Measurements from ENCODE around the gene SAPCD1.

The SAPCD1 gene

GRCh38 chr6:31758281-31758680, 4.2 kb upstream of the SAPCD1 start:
- DNase-seq: no peak

GRCh38 chr6:31760790-31761189, 1.7 kb upstream of the SAPCD1 start:
- no peak for DNase-seq

DNA sequence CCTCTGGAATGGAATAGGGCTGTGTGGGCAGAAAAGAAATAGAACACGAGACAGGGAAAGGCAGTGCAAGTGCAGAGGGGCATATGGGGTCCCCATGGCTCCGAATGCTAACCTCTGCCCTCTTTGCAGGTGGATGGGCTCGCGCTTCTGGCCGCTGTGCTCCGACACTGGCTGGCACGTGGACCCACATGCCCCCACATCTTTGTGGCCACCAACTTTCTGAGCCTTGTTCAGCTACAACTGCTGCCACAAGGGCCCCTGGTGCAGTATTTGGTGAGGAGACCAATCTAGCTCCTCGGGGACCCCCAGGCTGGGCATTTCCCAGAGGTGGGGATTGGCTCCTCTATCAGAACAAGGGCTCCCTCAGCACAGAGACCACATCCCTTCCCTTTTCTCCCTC, 1.1 kb upstream of the SAPCD1 start:
- no peak for DNase-seq

DNA sequence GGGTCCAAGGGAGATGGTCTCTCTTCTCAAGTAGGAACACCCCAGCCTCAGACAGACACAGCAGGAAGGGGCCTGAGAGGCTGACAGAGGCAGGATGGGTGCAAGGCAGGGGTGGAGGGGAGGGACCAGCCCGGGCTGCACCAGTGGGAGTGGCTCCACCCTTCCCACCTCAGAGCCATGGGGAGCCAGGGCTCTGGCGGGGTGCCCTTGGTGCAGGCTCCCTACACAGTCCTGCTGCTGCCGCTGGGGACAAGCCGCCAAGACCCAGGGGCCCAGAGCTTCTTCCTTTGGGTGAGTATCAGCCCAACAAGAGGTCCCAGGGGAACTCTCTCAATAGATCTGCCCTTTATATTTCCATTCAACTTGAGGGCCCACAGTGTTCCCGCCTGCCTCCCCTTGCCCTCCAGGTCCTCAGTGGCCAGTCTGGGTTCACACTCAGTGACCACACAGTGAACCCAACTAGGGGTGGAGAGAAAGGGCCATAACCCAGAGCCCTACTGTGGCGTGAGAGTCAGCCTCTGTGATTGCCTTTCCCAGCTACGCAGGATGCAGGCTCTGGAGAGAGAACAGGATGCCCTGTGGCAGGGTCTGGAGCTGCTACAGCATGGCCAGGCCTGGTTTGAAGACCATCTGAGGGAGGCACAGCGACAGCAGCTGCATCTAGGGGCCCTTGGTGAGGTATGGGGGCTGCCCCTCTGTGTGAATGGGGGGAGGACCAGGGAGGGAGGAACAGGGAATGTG, 592 bp downstream of the SAPCD1 start:
- DNase-seq: no peak

DNA sequence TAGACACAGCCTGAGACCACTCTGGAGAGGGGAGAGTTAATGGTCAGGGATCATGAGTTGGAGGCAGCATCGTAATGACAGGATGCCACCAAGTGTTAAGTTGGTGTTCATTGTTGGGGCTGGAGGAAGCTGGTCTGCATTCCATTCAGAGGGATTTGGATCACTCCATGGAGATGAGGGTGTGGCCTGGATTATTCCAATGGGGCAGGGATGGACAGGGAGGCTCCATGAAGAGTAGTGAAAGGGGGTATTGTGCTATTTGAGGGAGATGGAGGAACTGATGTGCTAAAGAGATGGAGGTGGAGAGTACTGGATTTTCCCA, 1.1 kb downstream of the SAPCD1 start:
- no peak for DNase-seq

DNA sequence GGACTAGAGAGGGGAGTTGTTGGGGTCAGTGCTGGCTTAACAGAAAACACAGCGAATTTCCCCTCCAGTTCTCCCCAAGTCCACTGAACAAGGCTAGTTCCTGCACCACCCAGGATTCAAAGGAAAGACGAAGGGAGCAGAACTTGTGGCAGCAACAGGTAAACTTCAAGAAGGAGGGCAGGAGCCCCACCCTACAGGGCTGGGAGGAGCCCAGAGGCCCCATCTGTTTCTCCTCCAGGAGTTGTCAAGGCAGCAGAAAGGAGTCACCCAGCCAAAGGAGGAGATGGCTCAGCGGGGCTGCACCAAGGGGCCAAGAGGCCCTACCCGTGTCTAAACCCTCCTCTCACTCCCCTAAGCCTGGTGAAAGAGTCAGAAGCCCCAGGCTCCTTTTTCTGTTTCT, 1.7 kb downstream of the SAPCD1 start:
- DNase-seq: no peak

- DNase-seq: no peak
Measured at GRCh38 chr6:31765559-31765909, 3.1 kb downstream of the SAPCD1 start.

DNA sequence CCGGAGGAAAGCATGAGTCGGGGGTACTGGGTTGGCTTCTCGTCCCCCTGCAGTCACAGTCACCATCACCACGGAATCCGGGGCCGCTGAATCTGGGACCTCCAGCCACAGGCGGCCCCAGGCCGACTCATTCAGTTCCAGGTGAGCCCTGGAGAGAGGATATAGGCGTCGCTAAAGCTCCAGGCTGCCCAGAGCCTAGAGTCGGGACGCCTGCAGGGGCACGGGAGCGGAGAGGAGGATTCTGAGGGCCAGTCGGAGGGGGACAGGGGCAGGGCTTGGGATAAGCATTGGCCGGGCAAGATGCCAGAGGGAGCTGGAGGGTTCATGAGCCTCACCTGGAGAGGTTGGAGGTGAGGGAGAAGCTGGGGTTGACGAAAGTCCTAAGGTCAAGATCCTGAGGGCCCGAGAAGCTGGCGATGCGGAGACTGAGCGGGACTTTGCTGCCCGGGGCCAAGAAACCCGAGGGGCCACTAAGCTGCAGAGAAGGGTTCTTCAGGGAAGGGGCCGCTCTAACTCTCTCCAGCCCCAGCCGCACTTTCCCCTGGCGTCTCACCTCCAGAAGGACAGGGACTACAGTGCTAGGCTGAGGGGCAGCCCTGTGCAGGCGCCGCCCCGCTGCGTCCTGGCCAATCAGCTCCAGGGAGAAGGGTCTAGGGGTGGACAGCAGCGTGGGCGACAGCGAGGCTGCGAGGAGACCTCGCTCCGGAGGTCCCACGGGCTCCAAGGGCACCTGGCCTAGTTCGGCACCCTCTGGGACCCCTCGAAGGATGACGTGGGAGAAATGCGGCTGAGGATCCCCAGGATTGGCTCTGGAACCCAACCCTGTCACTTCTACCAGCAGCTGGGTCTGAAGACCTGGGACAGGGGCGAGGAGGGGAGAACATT, 3.7 kb downstream of the SAPCD1 start:
- no peak for DNase-seq

DNA sequence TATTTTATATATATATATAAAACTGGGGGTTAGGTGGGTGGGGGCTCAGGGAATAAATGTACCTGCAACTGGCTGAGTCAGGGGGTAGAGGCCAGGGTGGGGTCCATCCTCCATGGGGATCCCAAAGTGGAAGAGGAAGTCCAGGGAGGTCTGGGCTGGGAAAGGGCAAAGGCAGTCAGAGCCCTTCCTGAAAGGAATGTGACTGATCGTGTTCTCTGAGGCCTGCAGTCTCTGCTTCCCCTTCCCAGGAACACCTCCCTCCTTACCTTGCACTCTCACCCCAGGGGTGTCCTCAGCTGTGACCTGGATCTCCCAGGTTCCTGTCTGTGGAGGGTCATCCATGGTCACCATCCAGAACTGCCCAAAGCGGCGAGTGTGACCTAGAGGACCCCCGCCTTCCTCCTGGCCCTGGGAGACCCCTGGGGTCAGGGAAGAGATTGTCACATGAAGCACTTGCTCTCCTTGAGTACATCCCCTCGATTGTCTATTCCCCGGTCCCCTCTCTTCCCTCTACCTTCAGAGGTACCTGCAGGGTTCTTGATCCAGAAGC, 4.7 kb downstream of the SAPCD1 start:
- no peak for DNase-seq

GRCh38 chr6:31768363-31769257, 6.2 kb downstream of the SAPCD1 start:
- no peak for DNase-seq

DNA sequence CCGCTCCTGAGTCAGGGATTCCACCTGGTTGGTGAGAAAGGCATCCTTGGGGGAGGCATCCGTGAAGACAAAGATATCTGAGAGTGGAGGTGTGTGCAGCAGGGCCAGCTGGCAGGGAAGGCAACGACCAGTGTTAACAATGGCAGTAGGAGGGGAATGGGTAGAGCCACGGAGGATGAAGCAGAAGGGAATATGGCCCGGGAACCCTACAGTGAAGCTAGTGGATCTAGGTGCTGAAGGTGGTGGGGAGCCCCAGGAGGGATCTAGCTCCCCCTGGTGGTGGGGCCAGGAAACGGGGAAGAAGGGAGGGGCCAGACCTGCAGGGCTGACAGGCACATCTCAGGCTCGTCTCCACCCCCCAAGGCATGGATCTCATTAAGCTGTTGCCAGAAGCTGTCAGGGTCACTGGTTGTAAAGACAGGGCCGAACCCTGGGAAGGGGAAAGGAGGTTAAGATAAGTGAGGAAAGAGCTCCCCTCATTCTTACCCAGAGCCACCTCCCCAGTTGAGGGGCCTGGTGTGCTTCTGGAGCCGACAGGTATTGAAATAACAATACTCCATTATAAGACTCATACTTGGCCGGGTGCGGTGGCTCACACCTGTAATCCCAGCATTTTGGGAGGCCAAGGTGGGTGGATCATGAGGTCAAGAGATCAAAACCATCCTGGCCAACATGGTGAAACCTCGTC, 7.4 kb downstream of the SAPCD1 start:
- peak; percentile 63 for DNase-seq

- DNase-seq: no peak
Measured at GRCh38 chr6:31770860-31771259, 8.4 kb downstream of the SAPCD1 start.

DNA sequence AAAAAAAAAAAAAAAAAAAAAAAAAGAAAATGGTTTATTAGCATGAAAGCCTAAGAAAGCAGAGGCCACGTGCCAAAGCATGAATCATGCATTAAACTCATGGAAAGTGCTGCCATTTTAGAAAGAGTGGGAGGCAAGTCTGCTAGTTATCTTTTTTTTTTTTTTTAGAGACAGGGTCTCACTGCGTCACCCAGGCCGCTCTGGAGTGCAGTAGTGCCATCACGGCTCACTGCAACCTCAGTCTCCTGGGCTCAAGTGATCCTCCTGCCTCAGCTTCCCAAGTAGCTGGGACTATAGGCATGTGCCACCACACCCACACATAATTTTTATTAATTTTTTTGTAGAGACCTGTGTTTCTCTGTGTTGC, 9.5 kb downstream of the SAPCD1 start:
- no peak for DNase-seq

GRCh38 chr6:31775184-31775583, 12.7 kb downstream of the SAPCD1 start:
- DNase-seq: no peak

DNA sequence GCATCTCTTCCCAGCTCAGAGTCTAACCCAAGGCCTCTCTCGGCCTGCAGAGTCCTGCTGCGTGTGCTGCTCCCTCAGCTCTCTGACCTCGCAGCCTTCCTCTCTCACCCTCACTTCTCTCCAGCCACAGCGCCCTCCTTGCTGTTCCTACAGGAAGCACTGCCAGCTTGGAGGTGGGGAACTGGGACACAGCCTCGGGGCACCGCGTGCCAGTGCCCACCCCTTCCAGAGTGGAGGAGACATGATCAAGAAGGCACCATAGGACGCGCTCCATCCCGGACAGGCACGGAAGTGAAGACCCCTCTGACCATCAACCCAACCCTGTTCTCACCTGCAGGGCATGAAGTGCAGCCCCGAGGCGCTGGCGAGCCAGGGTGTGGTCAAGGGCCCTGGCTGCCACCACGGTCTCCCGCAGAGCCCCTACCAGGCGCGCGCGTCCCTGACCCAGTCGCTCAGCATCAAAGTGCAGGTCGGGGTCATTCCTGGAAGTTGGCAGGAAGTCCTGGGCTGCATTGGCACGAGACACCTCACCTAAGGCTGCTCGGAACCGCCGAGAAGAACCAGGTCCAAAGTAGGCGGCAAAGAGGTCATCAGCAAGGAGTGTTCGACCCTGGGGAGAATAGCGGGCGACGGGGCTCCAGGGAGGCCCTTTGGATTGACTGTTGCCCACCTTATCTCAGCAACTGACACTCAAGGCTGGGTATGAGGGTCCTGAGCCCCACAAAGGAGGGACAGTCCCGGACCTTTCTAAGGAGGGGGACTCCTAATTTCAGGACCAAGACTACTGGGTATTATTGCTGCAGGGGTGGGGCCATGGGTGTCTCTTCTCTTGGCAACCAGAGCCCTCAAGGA, 13.4 kb downstream of the SAPCD1 start:
- DNase-seq: no peak

DNA sequence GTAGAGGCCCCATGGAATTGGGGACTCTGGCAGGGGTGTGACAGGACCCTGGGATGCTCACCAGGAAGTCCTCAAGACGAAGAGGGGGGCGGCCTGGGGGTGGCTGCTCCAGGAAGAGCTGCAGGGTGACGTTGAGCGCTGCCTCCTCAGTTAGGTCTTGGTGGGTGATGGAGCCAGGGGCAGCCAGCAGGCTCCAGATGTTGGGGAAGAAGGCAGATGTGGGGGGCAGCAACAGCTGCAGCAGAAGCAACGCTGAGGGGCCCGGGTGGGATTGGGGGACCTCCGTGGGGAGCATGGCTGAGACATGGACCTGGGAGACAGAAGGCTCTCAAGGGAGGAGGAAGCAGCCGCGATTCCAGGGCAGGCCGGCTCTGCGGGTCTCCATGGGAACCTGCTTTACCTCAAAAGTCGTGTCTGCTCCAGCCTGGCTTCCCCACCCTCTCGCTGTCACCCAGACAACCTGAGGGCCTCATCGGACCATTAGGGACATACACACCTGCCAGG, 14.1 kb downstream of the SAPCD1 start:
- peak; percentile 46 for DNase-seq

DNA sequence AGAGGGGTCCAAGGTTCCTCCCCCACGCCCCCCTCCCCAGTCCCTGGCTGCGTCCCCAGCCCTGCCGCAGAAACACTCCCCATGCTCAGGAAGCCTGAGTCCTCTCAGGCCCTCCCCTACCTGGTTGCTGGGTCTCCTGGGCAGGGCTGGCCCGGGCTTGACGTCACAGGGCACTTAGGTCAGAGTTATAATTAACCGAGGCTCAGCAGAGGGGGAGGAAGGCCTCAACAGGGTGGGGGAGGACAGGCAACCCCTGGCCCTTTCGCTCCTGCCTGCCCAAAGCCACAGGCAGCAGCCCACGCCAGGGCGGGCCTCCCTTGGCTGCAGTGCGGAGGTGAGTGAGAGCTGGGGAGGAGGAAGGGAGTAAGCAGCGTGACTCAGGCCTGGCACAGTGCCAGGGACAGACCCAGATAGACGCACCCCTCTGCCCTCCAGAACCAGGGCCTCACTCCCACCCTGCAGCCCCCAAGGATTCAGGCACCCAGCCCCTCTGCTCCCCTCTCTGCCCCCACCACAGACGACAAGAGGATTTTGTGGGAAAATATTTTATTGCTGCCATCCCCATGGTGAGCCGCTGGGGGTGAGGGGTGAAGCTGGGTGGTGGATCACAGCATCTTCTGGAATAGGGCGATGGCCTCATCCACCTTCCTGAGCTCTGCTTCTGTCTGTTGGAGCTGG, 14.7 kb downstream of the SAPCD1 start, which contains the start of gene VWA7:
Gene VWA7, minus strand, starts transcription at position 340 of the 678 bp plus-strand sequence. CDS start 549 bp downstream, outside the sequence.
- DNase-seq: peak; percentile 46

DNA sequence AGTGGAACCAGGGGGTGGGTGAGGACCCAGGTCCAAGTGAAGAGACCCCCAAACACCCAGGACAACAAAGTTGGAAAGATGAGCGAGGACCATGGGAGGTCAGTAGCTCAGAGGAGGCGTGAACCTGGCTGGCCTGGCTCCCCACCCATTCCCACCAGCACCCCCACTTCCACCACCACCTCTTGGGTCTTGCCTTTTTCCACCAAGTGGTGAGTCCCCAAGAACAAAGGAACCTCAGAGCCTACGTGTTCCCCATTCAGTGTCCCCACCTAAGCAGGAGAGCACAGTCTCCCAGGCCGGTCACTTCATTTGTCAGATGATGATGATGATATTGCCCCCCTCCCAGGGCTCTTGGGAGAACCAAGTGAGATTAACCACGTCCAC, 15.2 kb downstream of the SAPCD1 start:
- no peak for DNase-seq

- DNase-seq: no peak
Measured at GRCh38 chr6:31778193-31778592, 15.7 kb downstream of the SAPCD1 start.

- DNase-seq: no peak
Measured at GRCh38 chr6:31778999-31779885, 16.8 kb downstream of the SAPCD1 start.
